NOMO-1 treated with dmso at 0.1 percent for 144 hours (cell line): ENCODE data around the gene ERFE.

Source experiments
- DNase-seq: peaks from one replicate; lab custom pipeline; 2025; ENCODE audit not compliant: unreplicated experiment; lab: John Stamatoyannopoulos, UW

The ERFE gene

DNA sequence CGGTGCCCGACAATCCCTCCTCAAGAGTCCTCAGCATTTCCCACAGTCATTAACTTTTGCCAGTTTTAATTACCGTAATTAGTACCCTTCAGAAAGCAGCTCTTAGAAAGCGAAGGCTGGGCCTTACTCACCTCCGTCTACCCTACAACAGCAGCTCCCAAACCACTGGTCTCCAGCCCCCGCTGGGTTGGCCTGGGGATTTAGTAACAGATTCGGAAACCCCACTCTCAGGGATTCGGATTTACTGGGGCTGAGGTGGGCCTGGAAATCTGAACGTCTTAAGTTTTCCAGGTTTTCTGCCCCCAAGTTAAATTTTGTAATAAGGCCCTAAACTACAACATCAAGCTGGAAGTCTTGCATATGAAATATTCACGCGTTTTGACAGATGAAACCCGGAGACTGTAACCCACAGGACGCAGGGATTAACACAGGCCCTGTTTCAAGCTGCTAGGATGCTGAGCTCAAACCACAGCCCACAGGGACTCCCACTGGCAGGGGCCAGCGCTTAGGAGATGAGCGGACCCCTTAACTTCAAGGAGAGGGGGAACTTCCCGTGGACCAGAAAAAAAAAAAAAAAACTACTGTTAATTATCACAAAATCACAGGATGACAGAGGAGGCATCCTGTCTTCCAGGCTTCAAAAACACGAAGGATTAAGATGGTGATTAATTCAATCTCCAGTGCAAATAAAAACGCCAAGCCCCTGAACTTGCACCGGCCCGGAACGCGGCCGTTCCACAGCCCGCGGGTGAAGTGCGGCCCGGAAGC is 43.7 kb downstream of the ERFE start:
- peak; percentile 1 for DNase-seq

DNA sequence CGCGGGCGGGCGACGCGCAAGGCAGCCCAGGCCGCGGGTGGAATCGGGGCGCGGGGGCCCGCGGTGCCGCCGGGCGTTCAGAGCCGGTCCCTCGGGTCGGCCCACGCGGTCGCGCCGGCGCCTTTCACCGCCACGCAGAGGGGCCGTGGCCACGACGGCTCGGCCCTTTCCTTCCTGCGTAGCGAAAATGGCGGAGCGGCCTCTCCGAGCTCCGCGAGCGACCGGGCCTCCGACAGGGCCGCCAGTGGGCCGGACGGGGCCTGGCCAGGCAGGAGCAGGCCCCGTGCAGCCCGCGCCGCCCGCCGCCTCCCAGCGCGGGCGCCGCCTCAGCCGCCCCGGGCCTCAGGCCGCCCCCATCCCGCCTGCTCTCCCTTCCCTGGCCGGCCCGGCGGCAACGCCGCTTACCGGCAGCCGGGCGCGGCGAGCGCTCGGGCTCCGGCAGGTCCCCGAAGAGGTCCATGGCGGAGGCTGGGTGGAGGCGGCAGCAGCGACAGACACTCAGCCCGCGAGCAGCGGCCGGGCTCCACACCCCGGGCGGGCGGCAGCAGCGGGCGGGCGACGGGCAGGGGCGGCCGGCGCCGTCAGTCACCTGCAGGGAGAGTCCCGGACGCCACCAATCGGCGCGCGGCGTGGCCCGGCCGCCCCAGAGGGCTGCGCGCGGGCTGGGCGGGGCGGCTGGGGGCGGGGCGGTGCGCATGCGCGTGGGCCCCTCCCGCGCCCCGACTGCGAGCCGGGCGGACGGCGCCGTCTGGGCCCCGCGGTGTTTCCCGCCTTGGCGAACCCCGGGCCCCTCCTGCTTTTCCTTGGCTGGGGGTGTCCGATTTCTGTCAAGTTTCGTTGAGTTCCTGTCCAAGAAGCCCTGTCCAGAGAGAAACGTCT is 44.6 kb downstream of the ERFE start, which contains the start of gene ILKAP:
Gene ILKAP, minus strand, starts transcription at position 602 of the 879 bp plus-strand sequence. Its CDS starts 142 bp downstream, at position 460.
- DNase-seq = peak; percentile 75

DNA sequence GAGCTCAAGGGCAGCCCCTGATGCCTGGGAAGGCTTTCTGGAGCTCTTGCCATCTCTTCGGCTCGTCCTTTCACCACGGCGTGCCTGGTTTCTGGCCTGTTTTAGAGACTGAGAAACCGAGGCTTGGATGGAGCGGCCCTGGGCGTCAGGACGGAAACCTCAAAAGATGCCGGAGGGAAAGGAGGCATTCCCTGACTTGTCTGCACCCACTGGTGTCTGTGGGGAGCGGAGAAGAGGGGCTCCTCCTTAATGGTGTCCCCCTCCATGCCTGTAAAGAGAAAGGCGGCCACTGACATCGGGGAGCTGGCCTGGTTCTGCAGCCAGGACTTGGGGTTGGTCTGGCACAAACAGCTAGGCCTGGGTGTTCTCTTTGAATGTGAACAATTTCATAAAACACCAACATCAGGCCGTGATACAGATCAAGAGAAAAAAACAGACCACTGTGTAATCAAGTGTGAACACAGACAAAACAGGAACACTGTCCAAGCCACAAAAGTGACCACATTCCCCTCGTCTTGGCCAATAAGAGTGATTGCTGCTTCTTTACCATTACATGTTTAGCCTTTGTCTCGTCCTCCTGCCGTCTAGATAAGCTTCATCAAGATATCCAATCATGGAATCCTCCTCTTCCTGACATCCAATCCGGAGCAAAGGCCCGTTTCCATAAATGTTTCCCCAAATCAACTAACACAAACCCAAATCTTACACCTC is 45.4 kb downstream of the ERFE start:
- peak; percentile 7 for DNase-seq

DNA sequence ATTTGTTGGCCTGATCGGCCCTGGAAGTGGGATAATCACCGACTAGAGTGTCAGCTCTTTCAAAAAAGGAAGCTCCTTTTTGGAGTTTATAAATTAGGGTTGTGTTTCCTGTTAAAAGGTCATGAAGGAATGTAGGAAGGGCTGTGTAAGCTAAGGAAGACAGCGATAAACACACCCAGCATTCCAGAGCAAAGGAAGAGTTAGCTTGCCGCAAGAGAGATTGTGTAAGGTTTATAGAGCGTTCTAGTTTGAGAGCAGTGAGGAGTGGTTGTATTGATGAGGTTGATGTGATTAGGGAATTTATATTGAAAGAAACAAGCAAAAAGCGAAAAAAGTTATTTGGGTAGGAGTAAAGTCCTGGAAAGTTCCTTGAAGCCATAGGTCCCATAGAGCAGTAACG is 48.2 kb downstream of the ERFE start:
- no peak for DNase-seq

DNA sequence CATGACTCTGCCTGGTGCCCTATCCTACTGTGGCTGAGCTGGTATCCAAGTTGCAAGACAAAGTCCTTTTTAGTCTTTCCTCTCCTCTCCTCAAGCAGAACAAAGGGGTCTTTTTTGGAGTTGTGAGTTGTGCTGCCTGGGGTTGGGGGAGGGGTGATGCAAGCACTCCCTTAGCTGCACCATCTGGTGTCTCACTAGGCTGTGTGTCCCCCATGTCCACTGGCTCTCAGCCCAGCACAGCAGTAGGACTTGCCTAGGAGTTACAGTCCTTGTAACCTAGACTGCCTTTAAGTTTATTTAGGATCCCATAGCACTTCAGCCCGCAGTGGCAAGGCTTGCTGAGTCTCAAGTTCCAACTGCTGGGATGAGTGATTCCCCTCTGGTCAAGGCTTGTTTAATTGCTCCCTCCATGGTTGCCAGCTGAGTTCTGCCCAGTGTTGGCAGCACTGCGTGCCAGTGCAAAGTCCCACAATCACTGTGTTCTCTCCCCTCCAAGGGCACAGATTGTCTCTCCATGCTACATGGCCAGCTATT is 57.9 kb downstream of the ERFE start:
- DNase-seq = no peak
